GM12872 (cell line): ENCODE measurements around the gene MCTP1.

Experiments used
- CTCF ChIP-seq: IDR thresholded peaks from 3 replicates; pipeline ENCODE4 v1.5.1; 2011; ENCODE audit warnings: low read depth, mild to moderate bottlenecking, low read length, moderate library complexity; ENCODE audit not compliant: insufficient read depth

Gene MCTP1

DNA sequence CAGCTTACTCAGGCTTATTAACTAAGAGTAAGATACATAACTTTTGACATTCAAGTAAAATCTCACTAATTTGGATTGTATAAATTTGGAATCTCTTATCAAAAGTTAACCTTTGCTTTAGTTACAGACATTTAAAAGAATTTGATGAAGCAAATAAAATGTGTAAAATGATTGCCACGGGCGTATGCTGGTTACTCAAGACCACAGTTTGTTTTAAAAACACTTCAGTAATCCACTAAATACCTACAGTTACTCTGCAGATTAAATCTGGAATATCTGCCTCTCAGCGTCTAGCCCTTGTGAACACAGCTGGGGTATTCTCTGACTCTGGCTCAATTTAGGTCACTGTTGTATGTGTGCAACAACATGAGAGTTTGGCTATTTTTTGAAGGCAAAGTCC is 143.8 kb downstream of the MCTP1 start:
- TF ChIP-seq CTCF: no peak

DNA sequence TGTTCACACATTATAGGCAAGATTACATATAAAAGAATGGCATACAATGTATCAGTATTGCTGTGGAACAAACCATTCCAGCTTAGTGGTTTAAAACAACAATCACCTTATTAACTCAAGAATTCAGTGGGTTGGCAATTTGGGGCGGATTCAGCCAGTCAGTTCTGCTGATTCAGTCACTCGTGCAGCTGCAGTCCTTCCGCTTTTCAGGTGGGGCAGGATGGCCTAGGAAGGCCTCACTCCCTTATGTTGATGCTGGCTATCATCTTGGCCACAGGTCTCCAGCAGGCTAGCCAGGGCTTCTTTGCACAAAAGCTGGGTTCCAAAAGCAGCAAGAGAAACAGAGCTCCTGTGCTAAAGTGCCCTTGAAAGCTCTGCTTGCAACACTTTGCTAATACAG is 150.6 kb downstream of the MCTP1 start:
- TF ChIP-seq CTCF: no peak

DNA sequence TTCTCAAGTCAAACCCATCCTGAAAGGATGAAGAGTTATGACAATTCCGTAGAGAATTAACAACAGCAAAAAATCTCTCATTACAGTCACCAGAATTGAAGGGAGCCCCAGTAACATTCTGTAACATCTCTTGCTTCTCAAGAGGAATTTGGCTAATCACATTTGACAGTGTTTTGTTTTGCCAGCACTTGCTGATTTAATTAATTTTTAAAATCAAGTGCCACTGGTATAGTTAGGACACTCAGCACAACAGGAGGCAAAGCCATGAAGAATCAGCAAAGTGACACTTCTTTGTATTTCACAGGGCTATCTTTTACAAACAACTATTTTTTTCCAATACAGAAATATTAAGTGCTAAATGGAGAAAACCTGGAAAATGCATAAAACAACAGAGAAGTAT is 152.8 kb downstream of the MCTP1 start:
- TF ChIP-seq CTCF: no peak

- TF ChIP-seq CTCF: no peak
These were observed 154.0 kb downstream of the MCTP1 start for GRCh38 chr5:95130941-95131340.

GRCh38 chr5:95124731-95125130 is 160.2 kb downstream of the MCTP1 start:
- TF ChIP-seq CTCF: no peak

- no peak for TF ChIP-seq CTCF
These were observed 160.8 kb downstream of the MCTP1 start for GRCh38 chr5:95124101-95124500.

DNA sequence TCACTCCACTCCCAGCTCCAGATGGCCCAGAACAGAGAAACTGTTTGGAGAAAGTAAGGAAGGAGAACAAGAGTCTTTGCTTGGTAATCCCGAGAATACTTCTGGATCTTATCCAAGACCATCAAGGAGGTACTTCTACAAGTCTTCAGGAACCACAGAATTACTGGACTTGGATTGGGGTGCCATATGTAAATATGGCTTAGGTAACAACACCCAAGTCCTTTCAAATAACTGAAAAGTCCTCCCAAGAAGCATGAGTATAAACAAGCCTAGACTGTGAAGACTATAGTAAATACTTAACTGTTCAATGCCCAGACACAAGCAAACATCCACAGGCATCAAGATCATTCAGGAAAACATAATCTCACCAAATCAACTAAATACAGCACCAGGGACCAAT is 170.0 kb downstream of the MCTP1 start:
- TF ChIP-seq CTCF: no peak

- TF ChIP-seq CTCF: no peak
These were observed 170.6 kb downstream of the MCTP1 start for GRCh38 chr5:95114305-95114704.
